ENCODE data around the gene HSPE1. TPM values are rescaled to one million over a fixed set of nuclear protein-coding genes. Genes with fewer than 3 reads are reported as not detected.

The HSPE1 gene
- total RNA-seq, 1 experiment from 2014 or later, result 278 TPM

Other genes with a start within 250 kb of the HSPE1 start
- 7.8 TPM for gene ANKRD44, start 189.6 kb upstream of the HSPE1 start, total RNA-seq (2021; ENCODE audit: unreplicated experiment)
- 275 TPM for gene SF3B1, start 65.4 kb upstream of the HSPE1 start, total RNA-seq (2021; ENCODE audit: unreplicated experiment)
- 34.7 TPM for gene COQ10B, start 46.8 kb upstream of the HSPE1 start, total RNA-seq (2021; ENCODE audit: unreplicated experiment)
- 553 TPM for gene HSPD1, start 539 bp upstream of the HSPE1 start, total RNA-seq (2021; ENCODE audit: unreplicated experiment)
- gene MOB4, start 15.7 kb downstream of the HSPE1 start, total RNA-seq (2021; ENCODE audit: unreplicated experiment), result 25.6 TPM
- gene RFTN2, start 175.2 kb downstream of the HSPE1 start, total RNA-seq (2021; ENCODE audit: unreplicated experiment), result not detected
- gene MARS2, start 205.0 kb downstream of the HSPE1 start, total RNA-seq (2021; ENCODE audit: unreplicated experiment), result 8.7 TPM